ENCODE data around the gene PAX6.

DNA sequence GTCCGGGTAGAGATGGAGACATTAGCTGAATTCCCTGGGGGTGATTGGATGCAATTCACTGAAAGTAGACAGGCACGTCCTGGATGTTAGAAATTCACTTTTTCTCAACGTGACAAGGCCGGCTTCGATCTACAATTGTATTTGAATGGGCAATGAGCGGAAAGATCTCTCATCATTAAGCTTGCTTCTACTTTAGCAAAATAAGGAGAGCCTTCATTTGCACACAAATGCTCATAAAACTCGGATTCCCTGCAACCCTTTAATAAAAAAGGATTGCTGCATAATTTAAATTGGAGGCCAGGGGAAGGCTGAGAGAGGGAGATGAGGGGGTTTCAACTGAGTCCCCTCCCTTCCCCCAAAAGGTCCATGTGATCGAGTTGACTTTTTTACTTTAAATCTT, 10.6 kb upstream of the PAX6 start:
- TF ChIP-seq, protein P1, sequence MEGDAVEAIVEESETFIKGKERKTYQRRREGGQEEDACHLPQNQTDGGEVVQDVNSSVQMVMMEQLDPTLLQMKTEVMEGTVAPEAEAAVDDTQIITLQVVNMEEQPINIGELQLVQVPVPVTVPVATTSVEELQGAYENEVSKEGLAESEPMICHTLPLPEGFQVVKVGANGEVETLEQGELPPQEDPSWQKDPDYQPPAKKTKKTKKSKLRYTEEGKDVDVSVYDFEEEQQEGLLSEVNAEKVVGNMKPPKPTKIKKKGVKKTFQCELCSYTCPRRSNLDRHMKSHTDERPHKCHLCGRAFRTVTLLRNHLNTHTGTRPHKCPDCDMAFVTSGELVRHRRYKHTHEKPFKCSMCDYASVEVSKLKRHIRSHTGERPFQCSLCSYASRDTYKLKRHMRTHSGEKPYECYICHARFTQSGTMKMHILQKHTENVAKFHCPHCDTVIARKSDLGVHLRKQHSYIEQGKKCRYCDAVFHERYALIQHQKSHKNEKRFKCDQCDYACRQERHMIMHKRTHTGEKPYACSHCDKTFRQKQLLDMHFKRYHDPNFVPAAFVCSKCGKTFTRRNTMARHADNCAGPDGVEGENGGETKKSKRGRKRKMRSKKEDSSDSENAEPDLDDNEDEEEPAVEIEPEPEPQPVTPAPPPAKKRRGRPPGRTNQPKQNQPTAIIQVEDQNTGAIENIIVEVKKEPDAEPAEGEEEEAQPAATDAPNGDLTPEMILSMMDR (conservative IDR thresholded peaks at IDR 0.05; ENCODE audit: low read length), result no peak
- no peak for TF ChIP-seq EZH2phosphoT487 (IDR thresholded peaks at IDR 0.05; ENCODE audit: borderline replicate concordance, low read depth, low read length)

Measured in OCI-LY7 (cell line).